Measurements from ENCODE around the gene PTS.

DNA sequence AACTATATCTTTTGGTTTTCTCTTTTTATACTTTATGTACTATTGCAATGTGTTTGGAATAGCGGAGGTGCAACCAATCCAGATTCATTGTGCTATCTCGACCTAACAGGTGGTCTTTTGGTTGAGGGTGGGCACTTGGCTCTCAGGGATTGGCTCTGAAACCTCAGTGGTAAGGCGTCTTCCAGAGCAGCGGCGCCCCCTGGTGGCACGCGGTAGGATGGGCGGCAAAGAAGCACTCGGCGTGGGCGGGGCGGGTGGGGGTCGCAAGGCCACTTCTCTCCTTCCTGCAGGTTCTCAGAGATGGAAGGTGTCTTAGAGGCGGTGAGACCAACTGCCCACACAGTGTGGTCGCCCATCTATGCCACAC, 53.7 kb downstream of the PTS start:
- TF ChIP-seq, protein P1, sequence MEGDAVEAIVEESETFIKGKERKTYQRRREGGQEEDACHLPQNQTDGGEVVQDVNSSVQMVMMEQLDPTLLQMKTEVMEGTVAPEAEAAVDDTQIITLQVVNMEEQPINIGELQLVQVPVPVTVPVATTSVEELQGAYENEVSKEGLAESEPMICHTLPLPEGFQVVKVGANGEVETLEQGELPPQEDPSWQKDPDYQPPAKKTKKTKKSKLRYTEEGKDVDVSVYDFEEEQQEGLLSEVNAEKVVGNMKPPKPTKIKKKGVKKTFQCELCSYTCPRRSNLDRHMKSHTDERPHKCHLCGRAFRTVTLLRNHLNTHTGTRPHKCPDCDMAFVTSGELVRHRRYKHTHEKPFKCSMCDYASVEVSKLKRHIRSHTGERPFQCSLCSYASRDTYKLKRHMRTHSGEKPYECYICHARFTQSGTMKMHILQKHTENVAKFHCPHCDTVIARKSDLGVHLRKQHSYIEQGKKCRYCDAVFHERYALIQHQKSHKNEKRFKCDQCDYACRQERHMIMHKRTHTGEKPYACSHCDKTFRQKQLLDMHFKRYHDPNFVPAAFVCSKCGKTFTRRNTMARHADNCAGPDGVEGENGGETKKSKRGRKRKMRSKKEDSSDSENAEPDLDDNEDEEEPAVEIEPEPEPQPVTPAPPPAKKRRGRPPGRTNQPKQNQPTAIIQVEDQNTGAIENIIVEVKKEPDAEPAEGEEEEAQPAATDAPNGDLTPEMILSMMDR (IDR thresholded peaks at IDR 0.05), result peak; percentile 39 to 96 (median 68)
- TF ChIP-seq POLR2A (IDR thresholded peaks at IDR 0.05), result no peak

All from thyroid gland (tissue), 4 donors.